Gastrocnemius medialis (tissue), 4 donors: ENCODE data around the gene CPXM1.

Experiments
- CTCF ChIP-seq, 5 experiments: fragments of 450-650 bp in 3 of 5; fragments of 200-600 bp in 2 of 5; sonication (generic) in 2 of 5; IDR thresholded peaks in 4 of 5; conservative IDR thresholded peaks in 1 of 5; 1 replicate in 4 of 5; 2 replicates in 1 of 5; pipeline ENCODE4 v1.5.1; 2016 to 2019; ENCODE audit warnings: antibody characterized with exemption in 5 of 5, mild to moderate bottlenecking in 3 of 5, moderate library complexity in 3 of 5
- POLR2A ChIP-seq, 2 donors: fragments of 450-650 bp; IDR thresholded peaks; one replicate each; pipeline ENCODE4 v1.6.1; 2017; ENCODE audit warnings: antibody characterized with exemption in 2 of 2, mild to moderate bottlenecking in 2 of 2, moderate library complexity in 2 of 2

GRCh38 chr20:2799271-2799670 is 1.2 kb downstream of the CPXM1 start:
- TF ChIP-seq CTCF (IDR thresholded peaks at IDR 0.05 in 4 of 5, conservative IDR thresholded peaks at IDR 0.05 in 1 of 5) (no peak), POLR2A (IDR thresholded peaks at IDR 0.05) (no peak)
